ENCODE measurements around the gene TLCD3A. TPM values are rescaled to one million over a fixed set of nuclear protein-coding genes. Genes with fewer than 3 reads are reported as not detected.

The TLCD3A gene
- total RNA-seq, 1 donor = 19.5 TPM

DNA sequence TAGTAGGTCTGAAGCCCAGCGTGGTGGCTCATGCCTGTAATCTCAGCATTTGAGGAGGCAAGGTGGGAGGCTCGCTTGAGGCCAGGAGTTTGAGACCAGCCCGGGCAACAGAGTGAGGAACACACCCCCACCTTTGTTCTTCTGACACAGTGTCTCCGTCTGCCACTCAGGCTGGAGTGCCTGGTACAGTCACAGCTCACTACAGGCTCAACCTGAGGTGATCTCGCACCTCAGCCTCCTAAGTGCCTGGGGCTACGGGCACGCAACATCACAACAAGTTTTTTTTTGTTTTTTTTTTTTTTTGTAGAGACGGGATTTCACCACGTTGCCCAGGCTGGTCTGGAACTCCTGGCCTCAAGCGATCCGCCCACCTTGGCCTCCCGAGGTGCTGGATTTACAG is 6.7 kb upstream of the TLCD3A start:
- H3K27ac ChIP-seq (ENCODE audit: low read depth, low read length) = no peak overlapping the region
- H4K20me1 ChIP-seq (ENCODE audit: insufficient read depth, low read length) = no peaks in the 10 kb centered on the region
- H3K4me2 ChIP-seq (ENCODE audit: insufficient read depth, low read length) = peak overlapping the region; percentile 45
- DNase-seq (ENCODE audit: insufficient read length, low spot score, missing footprints) = no peak
- H2AFZ ChIP-seq (ENCODE audit: low read length) = no peak overlapping the region
- TF ChIP-seq, protein P1, sequence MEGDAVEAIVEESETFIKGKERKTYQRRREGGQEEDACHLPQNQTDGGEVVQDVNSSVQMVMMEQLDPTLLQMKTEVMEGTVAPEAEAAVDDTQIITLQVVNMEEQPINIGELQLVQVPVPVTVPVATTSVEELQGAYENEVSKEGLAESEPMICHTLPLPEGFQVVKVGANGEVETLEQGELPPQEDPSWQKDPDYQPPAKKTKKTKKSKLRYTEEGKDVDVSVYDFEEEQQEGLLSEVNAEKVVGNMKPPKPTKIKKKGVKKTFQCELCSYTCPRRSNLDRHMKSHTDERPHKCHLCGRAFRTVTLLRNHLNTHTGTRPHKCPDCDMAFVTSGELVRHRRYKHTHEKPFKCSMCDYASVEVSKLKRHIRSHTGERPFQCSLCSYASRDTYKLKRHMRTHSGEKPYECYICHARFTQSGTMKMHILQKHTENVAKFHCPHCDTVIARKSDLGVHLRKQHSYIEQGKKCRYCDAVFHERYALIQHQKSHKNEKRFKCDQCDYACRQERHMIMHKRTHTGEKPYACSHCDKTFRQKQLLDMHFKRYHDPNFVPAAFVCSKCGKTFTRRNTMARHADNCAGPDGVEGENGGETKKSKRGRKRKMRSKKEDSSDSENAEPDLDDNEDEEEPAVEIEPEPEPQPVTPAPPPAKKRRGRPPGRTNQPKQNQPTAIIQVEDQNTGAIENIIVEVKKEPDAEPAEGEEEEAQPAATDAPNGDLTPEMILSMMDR (IDR thresholded peaks at IDR 0.05; ENCODE audit: extremely low read depth, low read depth, low read length) = no peak
- peaks cover 4% of the 10 kb centered on the region for H3K4me1 ChIP-seq (ENCODE audit: insufficient read depth, low read length)
- H3K79me2 ChIP-seq (ENCODE audit: insufficient read depth, low read length) = peaks cover 7% of the 10 kb centered on the region
- no peak overlapping the region for H3K4me3 ChIP-seq (ENCODE audit: insufficient read depth, low read length)
- H3K36me3 ChIP-seq (ENCODE audit: insufficient read depth, low read length) = no peaks in the 10 kb centered on the region
- H3K27me3 ChIP-seq (ENCODE audit: insufficient read depth, low read length) = no peaks in the 10 kb centered on the region
- no peaks in the 10 kb centered on the region for H3K9me3 ChIP-seq (ENCODE audit: low read depth, low read length)

DNA sequence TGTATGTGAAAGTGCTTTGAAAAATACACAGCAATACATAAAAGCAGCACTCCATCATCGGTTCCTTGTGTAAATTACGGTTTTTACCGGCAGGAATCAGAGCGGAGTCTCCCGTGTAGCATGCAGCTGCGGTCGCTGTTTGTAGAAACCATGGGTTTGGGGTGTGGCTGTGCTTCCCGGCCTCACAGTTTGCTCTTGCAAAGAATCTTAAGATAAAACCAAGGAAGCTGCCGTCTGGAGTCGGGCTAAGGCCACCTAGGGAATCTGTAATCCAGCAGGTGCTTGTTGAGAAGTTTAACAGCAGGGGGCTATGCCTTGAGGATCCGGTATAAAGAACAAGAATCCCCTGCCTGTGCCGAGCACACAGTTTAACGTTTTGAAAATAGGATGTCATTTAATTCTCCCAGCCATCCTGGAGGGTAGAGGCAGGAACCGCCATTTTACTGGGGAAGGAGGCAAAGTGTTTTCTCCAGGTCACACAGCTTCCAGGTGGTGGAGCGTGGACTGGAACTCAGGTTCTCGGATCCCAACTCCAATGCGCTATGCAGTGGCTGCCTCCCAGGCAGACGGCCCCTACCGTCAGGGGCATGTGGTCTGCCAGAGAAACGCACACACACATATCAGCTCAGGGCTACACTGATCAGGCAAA is 6.0 kb upstream of the TLCD3A start:
- Histone ChIP-seq H3K4me1 (ENCODE audit: insufficient read depth, low read length) (peaks cover 6% of the 10 kb centered on the region), H3K4me2 (ENCODE audit: insufficient read depth, low read length) (peak overlapping the region; percentile 45), H4K20me1 (ENCODE audit: insufficient read depth, low read length) (no peaks in the 10 kb centered on the region), H2AFZ (ENCODE audit: low read length) (peak overlapping the region; percentile 64), H3K27ac (ENCODE audit: low read depth, low read length) (no peak overlapping the region), H3K36me3 (ENCODE audit: insufficient read depth, low read length) (no peaks in the 10 kb centered on the region), H3K79me2 (ENCODE audit: insufficient read depth, low read length) (peaks cover 11% of the 10 kb centered on the region), H3K27me3 (ENCODE audit: insufficient read depth, low read length) (no peaks in the 10 kb centered on the region), H3K4me3 (ENCODE audit: insufficient read depth, low read length) (no peak overlapping the region), H3K9me3 (ENCODE audit: low read depth, low read length) (no peaks in the 10 kb centered on the region)
- TF ChIP-seq, protein P1 (IDR thresholded peaks at IDR 0.05; ENCODE audit: extremely low read depth, low read depth, low read length) = no peak
- DNase-seq (ENCODE audit: insufficient read length, low spot score, missing footprints) = no peak

DNA sequence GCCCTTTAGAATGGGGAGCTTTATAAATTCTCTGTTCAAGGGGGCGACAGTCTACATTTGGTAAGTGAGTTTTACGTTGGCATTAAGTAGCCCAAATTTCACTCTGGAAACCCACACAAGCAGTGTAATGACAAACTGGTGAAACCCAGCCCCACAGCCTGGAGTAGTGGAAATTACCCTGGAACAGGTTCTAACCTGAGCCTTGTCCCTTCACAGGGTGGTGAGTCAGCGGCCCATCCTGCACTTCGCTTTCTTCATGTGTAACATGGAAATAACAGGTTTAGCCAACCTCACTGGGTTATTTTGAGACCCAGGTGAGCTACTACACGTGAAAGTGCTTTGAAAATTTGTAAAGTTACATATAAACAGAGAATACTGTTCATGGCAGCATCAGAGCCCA is 3.5 kb upstream of the TLCD3A start:
- no peaks in the 10 kb centered on the region for H3K27me3 ChIP-seq (ENCODE audit: insufficient read depth, low read length)
- peaks cover 20% of the 10 kb centered on the region for H3K79me2 ChIP-seq (ENCODE audit: insufficient read depth, low read length)
- TF ChIP-seq, protein P1 (IDR thresholded peaks at IDR 0.05; ENCODE audit: extremely low read depth, low read depth, low read length) = no peak
- H3K4me1 ChIP-seq (ENCODE audit: insufficient read depth, low read length) = peaks cover 17% of the 10 kb centered on the region
- H3K4me2 ChIP-seq (ENCODE audit: insufficient read depth, low read length) = no peak overlapping the region
- H3K9me3 ChIP-seq (ENCODE audit: low read depth, low read length) = no peaks in the 10 kb centered on the region
- no peaks in the 10 kb centered on the region for H4K20me1 ChIP-seq (ENCODE audit: insufficient read depth, low read length)
- no peak overlapping the region for H3K4me3 ChIP-seq (ENCODE audit: insufficient read depth, low read length)
- DNase-seq (ENCODE audit: insufficient read length, low spot score, missing footprints) = no peak
- H3K27ac ChIP-seq (ENCODE audit: low read depth, low read length) = no peak overlapping the region
- no peaks in the 10 kb centered on the region for H3K36me3 ChIP-seq (ENCODE audit: insufficient read depth, low read length)
- H2AFZ ChIP-seq (ENCODE audit: low read length) = no peak overlapping the region

- Histone ChIP-seq H3K4me3 (ENCODE audit: insufficient read depth, low read length) (peak overlapping the region; percentile 78), H3K79me2 (ENCODE audit: insufficient read depth, low read length) (peaks cover 46% of the 10 kb centered on the region), H4K20me1 (ENCODE audit: insufficient read depth, low read length) (no peaks in the 10 kb centered on the region), H3K4me2 (ENCODE audit: insufficient read depth, low read length) (peak overlapping the region; percentile 74), H3K36me3 (ENCODE audit: insufficient read depth, low read length) (peaks cover 18% of the 10 kb centered on the region), H2AFZ (ENCODE audit: low read length) (peak overlapping the region; percentile 79), H3K27me3 (ENCODE audit: insufficient read depth, low read length) (no peaks in the 10 kb centered on the region), H3K27ac (ENCODE audit: low read depth, low read length) (peak overlapping the region; percentile 3), H3K9me3 (ENCODE audit: low read depth, low read length) (no peaks in the 10 kb centered on the region), H3K4me1 (ENCODE audit: insufficient read depth, low read length) (peaks cover 16% of the 10 kb centered on the region)
- TF ChIP-seq, protein P1 (IDR thresholded peaks at IDR 0.05; ENCODE audit: extremely low read depth, low read depth, low read length) = no peak
- no peak for DNase-seq (ENCODE audit: insufficient read length, low spot score, missing footprints)
These were observed 741 bp upstream of the TLCD3A start for GRCh38 chr17:731644-732066.
